HG03135 (cell line): ENCODE results near the gene NAALADL2.
"Not testable (repeated sequence)": the region's sequence is repeated elsewhere in the genome, so short reads cannot be mapped to it uniquely, and the experiment has no call there.

Source experiments
- ATAC-seq: cut with Tn5 transposase; IDR thresholded peaks from one replicate; pipeline ENCODE4 v1.9.1; 2021; ENCODE audit warnings: mild to moderate bottlenecking, moderate library complexity; ENCODE audit not compliant: unreplicated experiment

The NAALADL2 gene

DNA sequence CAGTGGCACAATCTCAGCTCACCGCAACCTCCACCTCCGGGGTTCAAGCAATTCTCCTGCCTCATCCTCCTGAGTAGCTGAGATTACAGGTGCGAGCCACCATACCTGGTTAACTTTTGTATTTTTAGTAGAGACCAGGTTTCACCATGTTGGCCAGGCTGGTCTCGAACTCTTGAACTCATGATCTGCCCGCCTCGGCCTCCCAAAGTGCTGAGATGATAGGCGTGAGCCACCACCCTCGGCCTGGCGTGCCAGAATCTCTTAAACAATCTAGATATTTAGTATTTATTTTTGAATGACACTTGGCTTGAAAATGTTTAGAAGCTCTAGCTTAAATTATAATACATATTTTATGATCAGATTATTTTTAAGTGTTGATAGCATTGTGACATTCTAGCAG is 755.0 kb downstream of the NAALADL2 start:
- not testable (repeated sequence) for ATAC-seq

DNA sequence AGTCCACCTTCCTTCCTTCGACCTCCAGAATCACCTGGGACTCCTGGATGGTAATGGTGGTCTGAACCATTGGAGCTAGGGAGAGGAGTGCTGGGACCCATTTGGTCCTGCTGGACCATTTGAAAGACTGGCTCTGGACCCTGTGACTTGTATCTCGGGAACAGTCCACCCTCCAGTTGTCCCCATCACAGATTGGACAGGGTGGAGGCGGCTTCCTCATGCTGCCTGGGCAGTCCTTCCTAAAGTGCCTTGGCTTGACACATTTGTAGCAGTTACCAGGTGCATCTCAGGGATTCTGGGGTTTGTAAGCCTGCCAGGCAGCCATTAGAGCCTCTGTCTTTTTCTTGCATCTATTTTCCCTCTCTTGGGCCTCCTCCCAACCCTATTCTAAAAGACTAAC is 758.1 kb downstream of the NAALADL2 start:
- no peak for ATAC-seq

DNA sequence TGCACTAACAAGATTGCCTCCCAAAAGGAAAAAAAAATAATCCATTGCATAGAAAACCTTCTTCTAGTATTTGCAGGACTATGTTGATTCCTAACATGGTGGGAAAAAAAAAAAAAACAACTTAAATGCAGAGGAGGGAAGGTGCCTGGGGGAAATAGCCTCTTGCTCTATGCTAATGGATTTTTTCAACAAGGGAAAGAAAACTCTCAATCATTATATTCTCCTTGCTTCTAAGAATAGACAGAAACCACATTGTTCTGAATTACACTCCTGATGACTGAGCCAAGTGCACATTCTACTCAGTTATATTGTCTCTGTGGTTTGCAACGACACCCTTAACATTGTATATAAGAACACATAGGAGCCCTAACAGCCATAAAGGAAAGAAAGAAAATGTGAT is 760.2 kb downstream of the NAALADL2 start:
- ATAC-seq = no peak

DNA sequence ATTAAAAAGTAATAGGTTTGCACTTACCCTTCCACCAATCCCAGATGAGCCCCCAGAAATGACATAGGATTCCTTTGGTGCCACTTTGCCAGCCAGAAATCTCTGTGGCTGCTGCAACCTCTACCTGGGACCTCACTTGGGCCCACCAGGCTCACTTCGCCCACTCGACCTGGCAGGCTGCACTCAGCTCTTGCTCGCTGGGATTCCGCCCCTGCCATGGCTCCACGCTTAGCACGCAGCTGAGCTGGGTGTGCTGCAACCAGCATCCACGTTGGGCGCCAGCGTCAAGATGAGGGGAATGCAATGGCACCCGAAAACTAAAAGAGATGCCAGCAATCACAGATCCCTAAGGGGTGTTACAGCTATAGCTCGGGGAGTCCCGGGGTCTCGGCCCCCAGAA is 761.0 kb downstream of the NAALADL2 start:
- no peak for ATAC-seq

DNA sequence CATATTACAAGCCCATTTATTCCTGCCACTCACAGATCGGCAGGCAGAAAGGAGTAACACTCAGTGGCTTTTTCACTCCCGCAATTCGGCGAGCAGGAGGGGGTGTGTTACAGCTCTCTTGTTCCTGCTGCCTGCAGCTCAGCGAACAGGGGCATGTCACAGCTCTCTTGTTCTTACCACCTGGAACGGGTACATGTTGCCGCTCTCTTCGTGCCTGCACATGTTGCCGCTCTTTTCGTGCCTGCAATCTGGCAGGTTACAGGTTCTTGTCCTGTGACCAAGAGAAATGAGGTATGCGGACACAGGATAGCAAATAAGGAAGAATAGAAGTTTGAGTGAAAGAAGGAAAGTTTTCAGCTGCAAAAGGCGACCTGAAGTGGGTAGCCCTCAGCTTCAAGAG is 761.4 kb downstream of the NAALADL2 start:
- no peak for ATAC-seq

DNA sequence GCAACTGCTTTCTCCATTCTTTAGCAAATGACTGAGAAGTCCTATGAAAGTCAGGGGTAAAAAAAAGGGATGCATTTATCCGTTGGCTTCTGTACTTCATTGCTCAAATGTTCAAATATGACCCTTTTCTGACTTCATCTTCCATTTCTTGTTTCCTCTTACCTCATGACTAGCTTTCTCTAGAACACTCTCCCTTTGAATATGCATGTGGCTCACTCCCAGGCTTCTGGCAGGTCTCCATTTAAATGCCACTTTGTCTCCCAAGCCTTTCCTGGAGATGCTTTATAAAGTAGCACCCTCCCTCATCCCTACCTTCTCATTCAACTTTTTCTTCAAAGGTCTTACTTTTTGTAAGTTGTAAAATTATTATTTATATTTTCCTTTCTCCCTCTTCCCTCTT is 781.8 kb downstream of the NAALADL2 start:
- ATAC-seq = no peak

DNA sequence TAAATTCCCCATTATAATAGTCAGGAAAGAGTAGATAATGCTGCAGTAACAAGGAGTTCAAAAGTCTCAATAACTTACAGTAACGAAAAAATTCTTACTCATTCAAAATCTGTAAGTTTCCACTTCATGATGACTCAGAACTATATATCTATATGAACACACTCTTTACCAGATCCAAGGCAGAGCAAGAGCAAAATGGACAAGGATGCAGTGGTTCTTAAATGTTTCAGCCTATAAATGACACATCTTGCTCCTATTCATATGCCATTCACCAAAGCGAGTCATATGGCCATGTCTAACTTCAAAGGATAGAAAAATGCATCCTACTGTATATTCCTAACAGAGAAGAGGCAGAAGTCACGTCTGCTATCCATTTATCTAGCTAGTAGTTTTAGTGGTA is 787.7 kb downstream of the NAALADL2 start:
- no peak for ATAC-seq

DNA sequence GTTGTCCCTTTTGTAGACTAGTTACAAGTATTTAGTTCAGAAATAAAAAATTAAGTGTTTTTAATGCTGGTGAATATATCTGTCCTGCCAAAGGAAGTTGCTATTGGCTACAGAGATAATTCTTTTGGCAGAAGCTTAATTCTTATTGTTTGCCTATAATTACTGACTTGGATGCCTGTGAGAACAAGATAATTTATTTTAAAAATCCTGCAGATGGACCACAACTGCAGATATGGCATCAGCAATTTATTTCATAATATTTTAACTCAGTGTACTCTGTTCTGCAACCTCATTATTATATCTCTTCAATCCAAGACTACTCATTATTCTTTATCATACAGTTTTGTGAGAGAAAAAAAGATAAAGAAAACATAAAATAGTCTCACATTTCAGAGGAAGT is 789.8 kb downstream of the NAALADL2 start:
- ATAC-seq = no peak

DNA sequence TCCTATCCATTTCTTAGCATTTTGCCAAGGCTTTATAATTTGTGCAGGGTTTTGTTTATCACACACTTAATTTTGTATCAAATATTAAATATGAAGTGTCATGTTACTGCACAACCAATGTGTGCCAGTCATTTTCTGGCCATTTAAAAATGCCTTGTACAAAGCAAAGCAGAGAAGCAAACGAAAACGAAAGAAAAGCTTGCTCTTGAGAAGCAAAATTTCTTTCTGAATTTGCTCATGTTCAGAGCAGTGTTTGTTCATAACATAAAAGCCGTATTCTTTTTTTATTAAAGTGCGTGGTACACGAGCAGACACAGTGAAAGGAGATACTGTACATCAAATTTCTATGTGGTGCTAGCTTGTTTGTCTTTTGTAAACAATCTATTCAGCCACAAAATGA is 792.6 kb downstream of the NAALADL2 start:
- ATAC-seq = no peak

DNA sequence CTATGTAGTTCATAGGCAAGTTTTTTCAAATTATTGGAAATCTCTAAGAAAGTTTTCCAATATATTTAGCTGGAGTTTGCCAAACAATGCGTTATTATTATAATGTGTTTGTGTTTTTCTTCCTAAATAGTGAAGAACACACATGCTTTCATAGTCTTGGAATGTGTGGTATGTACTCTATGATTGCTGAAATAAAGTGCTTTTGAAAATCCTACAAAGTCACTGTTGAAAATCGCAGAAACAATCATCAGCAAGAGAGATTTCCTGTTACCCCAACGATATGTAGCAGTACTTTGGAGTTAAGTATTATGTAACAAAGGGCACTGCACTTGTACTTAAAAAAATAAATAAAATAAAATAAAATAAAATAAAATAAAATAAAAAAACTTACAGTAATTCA is 796.2 kb downstream of the NAALADL2 start:
- ATAC-seq = no peak

DNA sequence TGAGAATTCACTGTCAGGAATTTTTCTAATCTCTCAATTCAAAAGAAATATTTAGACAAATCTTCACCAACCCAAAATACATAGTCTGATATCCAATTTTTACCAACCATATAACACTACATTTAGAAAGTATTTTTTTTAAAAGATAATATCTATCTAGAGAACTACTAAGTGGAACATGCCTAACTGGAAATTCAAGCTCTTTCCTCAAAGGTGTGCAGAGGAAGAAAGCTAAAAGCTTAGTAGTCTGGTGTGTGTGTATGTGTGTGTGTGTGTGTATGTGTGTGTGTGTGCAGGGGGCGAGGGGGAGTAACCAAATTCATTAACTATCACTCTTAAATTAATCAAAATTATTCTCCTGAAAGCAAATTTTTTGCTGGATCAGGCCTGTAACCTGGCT is 797.3 kb downstream of the NAALADL2 start:
- ATAC-seq = no peak

DNA sequence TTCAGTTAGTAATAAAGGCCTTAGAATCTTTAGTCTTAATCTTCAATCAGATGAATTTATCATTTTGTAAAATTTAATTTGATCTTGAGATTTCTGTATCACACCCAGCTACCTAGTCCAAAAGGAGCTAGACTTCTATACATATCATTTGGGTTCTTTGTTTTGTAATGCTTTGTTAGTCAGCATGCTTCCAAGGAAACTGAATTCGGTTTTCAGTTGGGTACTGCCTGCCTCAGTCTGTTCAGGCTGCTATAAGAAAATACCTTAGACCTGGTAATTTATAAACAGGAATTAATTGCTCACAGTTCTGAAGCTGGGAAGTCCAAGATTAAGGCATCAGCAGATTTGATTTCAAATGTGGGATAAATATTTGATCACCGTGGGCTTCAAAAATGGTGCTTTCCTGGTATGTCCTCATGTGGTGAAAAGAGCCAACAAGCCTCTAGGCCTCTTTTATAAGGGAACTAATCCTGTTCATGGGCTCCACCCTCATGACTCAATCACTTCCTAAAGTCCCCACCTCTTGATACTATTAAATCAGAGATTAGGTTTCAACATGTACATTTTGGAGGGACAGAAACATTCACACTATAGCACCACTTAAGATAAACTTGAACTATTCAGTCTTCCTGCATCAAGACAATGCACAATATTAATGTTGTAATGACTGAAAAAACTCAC is 800.7 kb downstream of the NAALADL2 start:
- no peak for ATAC-seq

DNA sequence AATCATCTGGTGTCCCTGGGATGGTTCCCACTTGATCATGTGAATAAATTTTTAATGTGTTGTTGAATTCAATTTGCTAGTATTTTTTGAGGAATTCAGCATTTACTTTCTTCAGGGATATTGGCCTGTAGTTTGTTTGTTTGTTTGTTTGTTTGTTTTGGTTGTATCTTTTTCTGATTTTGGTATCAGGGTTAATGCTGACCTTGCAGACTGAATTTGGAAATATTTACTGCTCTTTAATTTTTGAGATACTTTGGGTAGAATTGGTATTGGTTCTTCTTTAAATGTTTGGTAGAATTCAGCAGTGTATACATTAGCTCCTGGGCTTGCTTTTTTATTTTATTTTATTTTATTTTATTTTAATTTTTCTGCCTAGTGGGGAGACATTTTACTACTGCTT is 803.7 kb downstream of the NAALADL2 start:
- no peak for ATAC-seq

DNA sequence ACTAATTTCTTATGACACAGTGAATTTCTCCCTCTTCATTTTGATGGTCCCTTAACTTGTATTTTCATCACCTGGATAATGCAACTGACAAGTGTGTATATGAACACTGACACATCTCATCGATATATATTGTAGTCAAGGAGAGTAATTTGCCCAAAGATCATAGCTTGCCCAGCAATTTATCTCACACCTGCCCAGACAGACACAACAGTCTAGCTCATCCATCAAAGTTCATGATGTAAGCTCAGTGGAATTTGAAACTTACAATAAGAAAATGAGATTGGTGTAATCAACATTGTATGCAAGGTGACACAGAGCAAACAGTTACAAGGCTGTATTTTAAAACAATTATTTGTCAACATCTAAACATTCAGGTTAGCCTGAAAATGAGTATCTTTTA is 805.8 kb downstream of the NAALADL2 start:
- ATAC-seq = no peak

DNA sequence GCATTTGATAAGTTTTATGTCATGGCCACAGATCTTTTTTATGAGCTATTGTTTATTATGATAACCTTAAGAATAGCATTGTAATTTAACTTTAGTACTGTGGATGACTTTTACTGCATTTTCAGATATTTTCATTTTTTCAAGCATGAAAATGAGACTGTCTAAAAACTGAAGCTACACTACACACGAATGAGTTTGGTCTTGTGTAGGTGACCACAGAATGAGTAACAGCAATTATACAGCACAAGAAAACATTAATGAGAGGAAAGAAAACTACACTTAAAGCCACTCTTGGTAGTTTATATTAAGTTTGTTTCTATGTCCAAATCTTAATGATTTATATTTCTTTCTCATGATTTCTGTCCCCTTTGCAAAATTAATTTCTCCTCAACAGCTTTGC is 809.2 kb downstream of the NAALADL2 start:
- no peak for ATAC-seq

DNA sequence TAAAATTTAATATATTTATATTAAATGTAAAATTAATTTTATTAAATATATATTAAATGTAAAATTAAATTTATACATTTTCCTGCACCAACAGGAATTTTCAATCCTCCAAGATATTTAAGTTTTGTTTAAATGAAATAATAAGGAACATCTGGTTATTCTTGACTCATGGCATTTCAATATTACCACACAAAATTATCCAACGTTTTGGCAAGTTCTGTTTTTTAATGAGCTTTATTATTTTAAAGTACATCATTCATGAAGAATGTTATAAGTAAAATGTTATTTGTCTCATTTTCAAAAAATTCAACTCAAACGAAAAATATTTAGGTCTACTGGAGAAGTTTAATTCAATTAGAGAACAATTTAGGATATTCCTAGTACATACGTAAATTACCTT is 811.4 kb downstream of the NAALADL2 start:
- ATAC-seq = no peak

DNA sequence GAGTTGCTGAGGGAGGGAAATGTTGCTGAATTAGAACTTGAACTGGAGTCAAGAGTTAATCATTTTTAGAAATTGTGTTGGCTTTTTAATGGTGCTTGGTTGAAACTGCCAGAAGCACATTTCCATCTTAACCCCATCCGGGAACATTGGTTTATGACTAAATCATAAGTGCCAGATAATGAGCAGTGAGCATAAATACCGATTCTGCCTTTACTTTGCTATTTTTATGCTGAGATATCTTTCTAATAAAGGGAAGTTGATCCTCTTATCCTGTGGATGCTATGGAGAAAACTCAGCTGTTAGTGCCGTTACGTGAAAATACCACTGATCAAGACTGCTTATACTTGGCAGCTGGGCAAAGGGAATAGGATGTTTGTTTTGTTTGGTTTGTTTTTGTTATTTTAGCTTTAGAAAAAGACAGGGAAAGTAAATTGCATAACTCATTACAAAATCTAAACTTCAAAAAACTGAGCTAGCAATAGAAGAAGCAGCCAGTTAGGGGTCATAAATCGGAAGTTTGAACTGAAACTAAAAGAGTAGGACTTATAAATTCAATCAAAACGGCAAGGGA is 813.1 kb downstream of the NAALADL2 start:
- no peak for ATAC-seq

DNA sequence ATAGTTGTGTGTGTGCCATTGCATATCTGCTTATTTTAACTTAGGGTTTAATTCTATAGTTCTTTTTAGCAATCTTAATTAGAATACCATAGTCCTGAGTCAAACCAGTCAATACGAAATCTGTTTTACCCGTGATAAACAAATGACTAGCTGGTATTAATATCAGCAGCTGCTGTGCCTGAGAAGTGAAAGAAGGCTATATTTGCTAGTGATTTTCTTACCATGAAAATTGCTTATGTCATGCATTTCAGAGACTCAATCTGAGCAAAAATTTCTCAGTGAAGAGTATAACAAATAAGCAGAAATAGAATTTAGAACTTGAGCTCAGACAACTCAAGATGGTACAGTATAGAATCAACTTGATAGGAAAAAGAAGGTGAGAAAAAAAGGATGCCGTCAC is 820.4 kb downstream of the NAALADL2 start:
- no peak for ATAC-seq

DNA sequence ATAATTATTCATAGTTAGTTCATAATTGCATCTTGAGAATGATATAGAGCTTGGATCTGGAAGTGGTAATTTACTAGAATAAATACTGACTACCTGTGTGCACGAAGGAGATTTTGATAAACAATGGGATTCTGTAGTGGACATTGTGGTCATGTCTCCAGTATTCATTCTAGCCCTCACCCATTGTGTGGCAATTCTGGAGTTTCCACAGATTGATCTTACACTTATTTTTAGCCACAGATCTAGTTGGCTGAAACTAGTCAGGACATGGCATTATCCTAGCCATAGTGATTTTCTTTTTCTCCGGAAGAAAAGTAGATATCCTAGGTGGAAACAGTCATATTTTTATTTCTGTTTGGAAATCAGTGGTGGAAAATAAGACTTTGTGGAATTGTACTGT is 833.1 kb downstream of the NAALADL2 start:
- no peak for ATAC-seq

DNA sequence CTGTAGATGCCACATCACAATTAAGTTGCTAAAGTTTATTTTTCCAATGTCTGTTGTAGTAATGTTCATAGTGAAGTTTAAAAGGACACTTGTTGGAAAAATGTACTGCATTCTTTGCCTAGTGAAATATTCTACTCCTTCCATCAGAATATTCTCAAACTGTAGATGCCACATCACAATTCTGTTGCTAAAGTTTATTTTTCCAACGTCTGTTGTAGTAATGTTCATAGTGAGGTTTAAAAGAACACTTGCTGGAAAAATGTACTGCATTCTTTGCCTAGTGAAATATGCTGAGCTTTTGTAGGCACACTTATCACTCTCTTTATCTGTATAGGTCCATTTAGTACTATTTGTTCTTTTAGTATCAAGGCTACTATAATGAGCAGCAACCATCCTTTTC is 836.1 kb downstream of the NAALADL2 start:
- no peak for ATAC-seq

DNA sequence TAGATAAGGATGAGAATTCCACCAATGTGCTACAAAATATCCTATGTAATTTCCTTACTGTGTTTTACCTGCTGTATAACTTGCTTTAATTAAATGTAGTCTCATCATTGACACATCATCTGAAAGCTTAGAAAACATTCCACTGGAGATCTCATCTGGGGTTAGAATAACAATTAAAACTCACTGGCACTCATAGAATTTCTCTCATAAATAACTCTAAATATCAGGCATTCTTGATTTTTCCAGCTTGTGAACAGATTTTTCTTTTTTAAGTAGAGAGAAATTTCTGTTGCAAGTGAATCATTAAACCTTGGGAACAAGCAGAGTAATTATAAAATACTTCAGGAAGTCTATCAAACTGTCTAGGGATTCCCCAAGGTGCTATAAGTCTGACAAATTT is 843.8 kb downstream of the NAALADL2 start:
- ATAC-seq = no peak

DNA sequence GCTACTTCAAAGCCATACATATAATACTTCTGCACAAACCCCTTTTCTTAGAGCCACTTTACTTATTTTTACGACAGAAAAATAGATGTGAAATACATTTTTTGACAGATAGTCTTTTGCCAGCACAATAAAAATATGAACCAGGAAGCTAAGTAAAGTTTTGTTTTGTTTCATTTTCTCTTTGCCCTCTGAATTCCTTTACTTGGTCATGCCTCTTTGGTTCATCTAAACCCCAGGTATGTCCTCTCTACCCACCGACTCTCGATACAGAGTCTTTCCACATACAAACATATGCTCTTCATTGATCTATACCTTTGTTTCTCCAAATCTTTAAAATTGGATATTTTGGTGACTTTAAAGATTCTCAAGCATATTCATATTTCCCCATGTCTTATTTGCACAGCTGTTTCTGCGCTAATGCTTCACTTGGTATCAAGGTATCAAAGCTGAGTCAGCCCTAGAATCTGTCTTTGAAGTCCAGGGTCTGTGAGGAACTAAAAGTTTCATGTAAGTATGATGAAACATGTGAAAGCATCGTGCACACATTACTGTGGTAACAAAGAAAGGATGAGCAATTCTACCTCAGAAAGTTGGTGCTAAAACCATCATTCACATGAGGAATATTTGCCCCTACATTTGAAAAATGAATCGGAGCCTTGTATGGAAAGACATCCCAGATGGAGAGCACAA is 845.4 kb downstream of the NAALADL2 start:
- ATAC-seq = no peak

DNA sequence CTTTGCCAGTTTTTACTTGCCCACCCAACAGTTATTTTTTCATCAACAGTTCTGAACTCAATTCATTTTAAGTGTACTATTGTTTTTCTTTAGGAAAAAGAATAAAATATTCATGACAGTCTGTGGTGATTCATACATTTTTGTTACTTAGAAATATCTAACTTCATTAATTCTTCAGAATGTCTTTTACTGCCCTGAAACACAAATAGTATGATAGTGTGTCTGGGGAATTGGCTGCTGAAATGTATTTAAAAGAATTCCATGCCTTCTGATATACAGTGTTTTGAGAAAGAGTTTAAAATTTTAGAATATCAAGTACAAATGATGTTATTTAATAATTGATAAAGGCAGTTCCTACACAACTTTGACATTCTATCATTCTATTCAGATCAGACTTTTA is 854.1 kb downstream of the NAALADL2 start:
- no peak for ATAC-seq
